ENCODE results near the gene TSPAN18.

Gene TSPAN18

GRCh38 chr11:44887636-44888035, 160.9 kb downstream of the TSPAN18 start:
- Histone ChIP-seq H3K27me3 (replicated peaks; ENCODE audit: control insufficient read depth, insufficient read depth, low read length) (peaks cover 1% of the 10 kb centered on the region; the same call in 1 of the 2 replicates), H3K4me3 (replicated peaks; ENCODE audit: low read depth, low read length) (no peak overlapping the region), H3K36me3 (ENCODE audit: control insufficient read depth, insufficient read depth, low read length) (no peaks in the 10 kb centered on the region)
- no peak for TF ChIP-seq CTCF (IDR thresholded peaks at IDR 0.05; ENCODE audit: insufficient read depth, low read length, poor library complexity, severe bottlenecking)
- DNase-seq (ENCODE audit: extremely low read depth, insufficient read length): no peak

DNA sequence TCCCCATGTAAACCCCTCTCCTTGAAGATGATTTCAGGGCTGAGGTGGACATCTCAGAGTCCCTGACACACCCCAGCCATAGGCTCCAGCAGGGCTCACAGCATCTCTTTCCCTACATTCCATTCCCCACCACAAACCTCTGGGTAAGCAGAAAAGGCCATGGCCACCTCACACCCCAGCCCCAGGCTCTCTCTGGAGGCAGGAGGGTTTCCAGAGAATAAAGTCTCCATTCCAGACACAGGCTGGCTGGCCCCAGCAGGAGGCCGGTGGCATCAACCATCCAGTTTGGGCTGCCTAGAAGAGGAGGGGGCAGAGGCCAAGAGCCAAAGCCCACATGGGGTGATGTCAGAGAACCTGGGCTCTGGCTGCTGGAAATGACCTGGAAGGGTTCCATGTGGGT, 162.5 kb downstream of the TSPAN18 start:
- Histone ChIP-seq H3K36me3 (ENCODE audit: control insufficient read depth, insufficient read depth, low read length) (no peaks in the 10 kb centered on the region), H3K27me3 (replicated peaks; ENCODE audit: control insufficient read depth, insufficient read depth, low read length) (peaks cover 1% of the 10 kb centered on the region; the same call in 1 of the 2 replicates), H3K4me3 (replicated peaks; ENCODE audit: low read depth, low read length) (no peak overlapping the region)
- TF ChIP-seq CTCF (IDR thresholded peaks at IDR 0.05; ENCODE audit: insufficient read depth, low read length, poor library complexity, severe bottlenecking): no peak
- no peak for DNase-seq (ENCODE audit: extremely low read depth, insufficient read length)

DNA sequence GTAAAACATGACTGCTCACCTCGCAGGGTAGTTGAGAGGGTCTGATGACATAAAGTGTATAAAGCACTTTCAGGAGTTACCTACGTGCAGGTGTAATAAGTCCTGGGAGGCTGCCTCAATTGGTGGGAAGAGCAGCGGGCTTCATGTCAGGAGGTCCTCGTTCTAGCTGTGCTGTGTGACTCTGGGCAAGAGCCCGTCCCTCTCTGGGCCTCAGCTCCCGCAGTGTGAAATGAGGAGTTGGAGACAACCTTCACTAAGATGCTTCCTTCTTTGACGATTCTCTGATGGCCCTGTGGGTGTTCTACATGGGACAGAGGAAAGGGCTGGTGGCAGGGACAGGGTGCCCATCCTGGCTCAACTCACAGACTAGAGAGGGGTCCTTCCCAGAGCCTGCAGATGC, 166.1 kb downstream of the TSPAN18 start:
- no peak for TF ChIP-seq CTCF (IDR thresholded peaks at IDR 0.05; ENCODE audit: insufficient read depth, low read length, poor library complexity, severe bottlenecking)
- H3K27me3 ChIP-seq (replicated peaks; ENCODE audit: control insufficient read depth, insufficient read depth, low read length): peaks cover 1% of the 10 kb centered on the region; the same call in 1 of the 2 replicates
- DNase-seq (ENCODE audit: extremely low read depth, insufficient read length): no peak

DNA sequence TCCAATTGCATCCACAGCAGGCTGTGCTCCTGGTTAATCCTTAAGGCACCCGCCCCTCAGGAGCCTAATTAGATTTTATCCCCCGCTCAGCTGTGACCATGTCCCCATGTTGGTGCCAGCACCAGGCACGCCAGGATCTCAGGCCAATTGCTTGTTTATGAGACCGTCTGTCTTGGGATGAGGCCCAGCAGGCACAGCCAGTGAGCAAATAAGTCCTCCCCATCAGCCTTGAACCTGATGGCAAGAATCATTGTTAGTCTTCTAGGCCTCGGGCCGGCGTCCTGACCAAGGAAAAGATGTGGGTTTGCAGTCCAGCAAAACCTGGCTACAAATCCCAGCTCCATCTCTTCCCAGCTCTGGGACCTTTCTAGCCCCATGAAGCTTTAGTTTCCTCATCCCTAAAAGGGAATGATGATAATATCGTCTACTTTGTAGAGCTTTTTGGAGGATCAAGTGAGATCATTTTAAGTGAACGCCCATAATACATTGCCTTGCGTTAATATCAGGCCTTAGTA, 166.6 kb downstream of the TSPAN18 start:
- Histone ChIP-seq H3K36me3 (ENCODE audit: control insufficient read depth, insufficient read depth, low read length) (no peaks in the 10 kb centered on the region), H3K27me3 (replicated peaks; ENCODE audit: control insufficient read depth, insufficient read depth, low read length) (peaks cover 1% of the 10 kb centered on the region; the same call in 1 of the 2 replicates), H3K4me3 (replicated peaks; ENCODE audit: low read depth, low read length) (no peak overlapping the region)
- DNase-seq (ENCODE audit: extremely low read depth, insufficient read length): no peak
- no peak for TF ChIP-seq CTCF (IDR thresholded peaks at IDR 0.05; ENCODE audit: insufficient read depth, low read length, poor library complexity, severe bottlenecking)

More for the DNA sequence above, 166.1 kb downstream of the TSPAN18 start:
- H3K4me3 ChIP-seq (replicated peaks; ENCODE audit: low read depth, low read length): no peak overlapping the region
- H3K36me3 ChIP-seq (ENCODE audit: control insufficient read depth, insufficient read depth, low read length): no peaks in the 10 kb centered on the region

- H3K27me3 ChIP-seq (replicated peaks; ENCODE audit: control insufficient read depth, insufficient read depth, low read length): peaks cover 1% of the 10 kb centered on the region
- peak; percentile 26 for DNase-seq (ENCODE audit: extremely low read depth, insufficient read length)
- peak; percentile 80 for TF ChIP-seq CTCF (IDR thresholded peaks at IDR 0.05; ENCODE audit: insufficient read depth, low read length, poor library complexity, severe bottlenecking)
- H3K36me3 ChIP-seq (ENCODE audit: control insufficient read depth, insufficient read depth, low read length): no peaks in the 10 kb centered on the region
- H3K4me3 ChIP-seq (replicated peaks; ENCODE audit: low read depth, low read length): no peak overlapping the region
Observed at GRCh38 chr11:44893846-44894617, 167.3 kb downstream of the TSPAN18 start.

Measured in GM06990 (cell line).